Endothelial cell of umbilical vein (primary cell): ENCODE data around the gene TAPBP. TPM values are rescaled to one million over a fixed set of nuclear protein-coding genes. Genes with fewer than 3 reads are reported as not detected.
A peak's percentile ranks its signal among the peaks of the same experiment; 100 is the strongest.

Source experiments
- BruUV-seq: library from RNA; stranded (reverse); fragments of 400-500 nt; replicated peaks from 2 replicates; lab custom pipeline; 2021; lab: Mats Ljungman, UMichigan
- CTCF ChIA-PET: fragments of 300-600, 350-600 bp; sonication (Branson Sonifier 250); formaldehyde crosslinking; loops from one replicate; lab custom pipeline; 2021; ENCODE audit warnings: antibody characterized with exemption, inconsistent platforms; lab: Charles Lee
- POLR2A ChIA-PET: fragments of 300-600, 350-600 bp; sonication (Branson Sonifier 250); formaldehyde crosslinking; loops from one replicate; lab custom pipeline; 2021; ENCODE audit warnings: antibody characterized with exemption, inconsistent platforms; lab: Charles Lee
- DNase-seq: peaks from one replicate; pipeline ENCODE4 v3.0.0-alpha.2; 2011; ENCODE audit warnings: low read depth, low spot score
- FAIRE-seq: peaks from 2 replicates; lab custom pipeline; 2011; peaks lifted over from hg19 to GRCh38; lab: Jason Lieb, UNC
- H2AFZ ChIP-seq: 2 replicates; pipeline ENCODE4 v1.6.0; 2012; ENCODE audit warnings: low read depth, low read length, control low read depth, inconsistent platforms
- H3K27ac ChIP-seq: 2 replicates; pipeline ENCODE4 v1.5.1; 2011; ENCODE audit warnings: low read depth, mild to moderate bottlenecking, control low read depth, low read length, moderate library complexity; ENCODE audit not compliant: insufficient read depth
- H3K27me3 ChIP-seq, 2 experiments: 2 replicates each; pipeline versions ENCODE4 v1.6.0 to v1.6.1; 2011; ENCODE audit warnings: low read length in 2 of 2, mixed read lengths in 1 of 2; ENCODE audit not compliant: control insufficient read depth in 2 of 2, insufficient read depth in 2 of 2
- H3K36me3 ChIP-seq, 2 experiments: 2 replicates in 1 of 2; 3 replicates in 1 of 2; pipeline ENCODE4 v1.5.1; 2011; ENCODE audit warnings: low read length in 2 of 2, mild to moderate bottlenecking in 1 of 2, moderate library complexity in 1 of 2; ENCODE audit not compliant: control insufficient read depth in 2 of 2, insufficient read depth in 2 of 2; ENCODE audit errors: extremely low read depth in 1 of 2
- H3K4me1 ChIP-seq: 3 replicates; pipeline ENCODE4 v1.5.1; 2011; ENCODE audit warnings: mild to moderate bottlenecking, low read length; ENCODE audit not compliant: control insufficient read depth, insufficient read depth; ENCODE audit errors: extremely low read depth
- H3K4me2 ChIP-seq: 2 replicates; pipeline ENCODE4 v1.6.1; 2011; ENCODE audit warnings: low read length, control low read depth, mixed read lengths; ENCODE audit not compliant: insufficient read depth
- H3K4me3 ChIP-seq, 3 experiments: fragments of 200-600 bp in 1 of 3; sonication (generic), shearing (Covaris generic) in 1 of 3; replicated peaks in 1 of 3; 2 replicates each; pipeline ENCODE4 v1.5.1; 2011 to 2016; ENCODE audit warnings: control low read depth in 3 of 3, low read length in 3 of 3, mild to moderate bottlenecking in 2 of 3, inconsistent platforms in 1 of 3, low read depth in 1 of 3, moderate library complexity in 1 of 3; ENCODE audit not compliant: insufficient read depth in 1 of 3
- H3K79me2 ChIP-seq: 2 replicates; pipeline ENCODE4 v1.6.0; 2012; ENCODE audit warnings: low read length, inconsistent platforms; ENCODE audit not compliant: control insufficient read depth, insufficient read depth
- H3K9ac ChIP-seq: replicated peaks from 2 replicates; pipeline ENCODE3; 2011; ENCODE audit warnings: low read length, control low read depth; ENCODE audit not compliant: insufficient read depth; ENCODE audit errors: extremely low read depth
- H3K9me1 ChIP-seq: replicated peaks from 3 replicates; pipeline ENCODE4 v1.6.0; 2011; ENCODE audit warnings: mild to moderate bottlenecking, low read length; ENCODE audit not compliant: control insufficient read depth, insufficient read depth; ENCODE audit errors: extremely low read depth
- H3K9me3 ChIP-seq: replicated peaks from 2 replicates; pipeline ENCODE4 v1.5.1; 2012; ENCODE audit warnings: low read length, inconsistent platforms; ENCODE audit not compliant: control insufficient read depth, insufficient read depth
- H4K20me1 ChIP-seq: replicated peaks from 2 replicates; pipeline ENCODE3; 2011; ENCODE audit warnings: mild to moderate bottlenecking, low read length; ENCODE audit not compliant: control insufficient read depth, insufficient read depth; ENCODE audit errors: extremely low read depth
- FOS ChIP-seq: IDR thresholded peaks from 2 replicates; pipeline ENCODE4 v1.6.1; 2011; ENCODE audit warnings: mild to moderate bottlenecking, low read length, moderate library complexity, borderline replicate concordance; ENCODE audit not compliant: insufficient read depth
- JUN ChIP-seq: IDR thresholded peaks from 2 replicates; pipeline ENCODE4 v1.6.1; 2011; ENCODE audit warnings: borderline replicate concordance, low read depth; ENCODE audit not compliant: insufficient read length, insufficient read depth
- dilution Hi-C: fragments of 300-500 bp; cut with MboI; formaldehyde crosslinking; loops from one replicate; pipeline ENCODE4 v1.15.0; 2019; ENCODE audit warnings: low sequenced_read_pairs; ENCODE audit not compliant: extremely low pct_ligation_motif_present
- intact Hi-C: fragments of 100-400 bp; cut with micrococcal nuclease; formaldehyde crosslinking; loops from one replicate; pipeline ENCODE4 v1.10.0; 2022
- microRNA-seq: library from miRNA; unstranded; fragments of <30 nt; microRNA quantifications from one replicate; pipeline ENCODE4 v1.2.0, GENCODE V29; 2021; ENCODE audit warnings: borderline number of aligned reads, borderline replicate concordance
- polyA plus RNA-seq, 4 experiments: library from polyadenylated mRNA; depleted of rRNA in 3 of 4; stranded (reverse) in 3 of 4; unstranded in 1 of 4; fragments of >200 nt; gene quantifications; 2 replicates each; pipeline versions ENCODE4 v1.2.1 to v1.2.3, GENCODE V29; 2011 to 2012; ENCODE audit warnings: missing spikeins in 1 of 4
- total RNA-seq: library from RNA; stranded (reverse); gene quantifications from 2 replicates; pipeline ENCODE4 v1.2.3, GENCODE V29; 2021
- TF ChIP-seq, protein P1 (sequence below): IDR thresholded peaks from 2 replicates; pipeline ENCODE4 v1.6.1; 2011; ENCODE audit not compliant: insufficient read depth, insufficient read length

Gene TAPBP
- total and polyA plus RNA-seq, 2 donors (not counting 3 experiments of a cell fraction or from before 2014, with no cell fraction given): 69.6 to 98.0 TPM

DNA sequence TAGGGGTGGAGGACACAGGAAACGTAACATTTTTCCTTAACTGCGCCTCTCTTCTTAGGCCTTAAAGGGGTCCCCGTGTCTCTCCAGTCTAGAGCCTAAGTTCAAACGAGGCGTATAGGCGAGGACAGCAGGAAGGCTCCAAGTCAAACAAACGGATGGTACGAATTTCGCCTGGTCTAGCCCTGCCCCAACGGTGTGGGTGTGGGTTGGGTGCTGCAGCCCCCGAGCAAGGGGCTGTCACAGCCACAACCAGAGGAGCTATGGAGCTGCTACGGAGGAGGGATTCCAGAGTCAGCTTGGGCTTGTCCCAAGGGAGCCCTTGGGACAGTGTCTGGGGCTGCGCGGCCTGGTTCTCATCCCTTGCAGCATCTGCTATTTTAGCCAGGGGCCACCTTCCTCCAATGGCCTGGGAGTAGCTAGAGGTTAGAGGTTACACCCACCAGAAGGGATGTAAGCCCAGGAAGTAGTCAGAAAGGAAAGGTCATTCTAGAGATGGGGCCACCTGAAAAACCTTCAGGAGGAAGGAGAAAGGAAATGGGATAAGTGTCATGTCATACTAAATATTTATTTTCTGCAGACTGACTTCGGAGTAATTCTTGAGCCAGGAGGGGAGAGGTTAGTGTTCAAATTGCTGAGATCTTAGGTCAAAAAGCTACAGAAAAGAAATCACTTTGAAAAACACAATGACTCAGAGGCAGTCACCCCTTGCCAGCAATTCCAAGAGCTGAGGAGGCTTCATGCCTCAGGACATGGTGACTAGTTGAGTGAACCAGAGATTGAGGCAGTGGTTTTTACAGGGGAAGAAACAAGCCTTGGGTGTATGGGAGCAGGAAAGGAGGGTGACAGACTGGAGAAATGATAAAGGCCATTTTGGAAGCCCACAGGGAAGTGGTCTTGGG lies 63.9 kb downstream of the TAPBP start:
- H3K9me3 ChIP-seq: no peaks in the 10 kb centered on the region
- H3K9ac ChIP-seq: peak overlapping the region; percentile 69
- H3K9me1 ChIP-seq: no peaks in the 10 kb centered on the region
- H3K4me1 ChIP-seq: peaks cover 23% of the 10 kb centered on the region
- H3K27ac ChIP-seq: peak overlapping the region; percentile 72
- H3K36me3 ChIP-seq: peaks cover 0 to 2% of the 10 kb centered on the region in 2 experiments
- no peaks in the 10 kb centered on the region for H4K20me1 ChIP-seq
- peak overlapping the region; percentile 75 for H2AFZ ChIP-seq
- TF ChIP-seq FOS (peak; percentile 62), JUN (peak; percentile 16)
- TF ChIP-seq, protein P1, sequence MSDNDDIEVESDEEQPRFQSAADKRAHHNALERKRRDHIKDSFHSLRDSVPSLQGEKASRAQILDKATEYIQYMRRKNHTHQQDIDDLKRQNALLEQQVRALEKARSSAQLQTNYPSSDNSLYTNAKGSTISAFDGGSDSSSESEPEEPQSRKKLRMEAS: no peak
- peak overlapping the region; percentile 18 to 69 (median 38) for H3K4me3 ChIP-seq
- H3K4me2 ChIP-seq: peak overlapping the region; percentile 78
- H3K27me3 ChIP-seq: peaks cover 0 to 2% of the 10 kb centered on the region in 2 experiments
- intact Hi-C loops: loop anchor here (1.0 to 10.0 kb wide), 4 partner anchors 21 to 365 kb away; partner anchors contain the start of genes RXRB, SLC39A7 and VPS52
- ChIA-PET POLR2A (interaction anchor here (0.7 to 2.7 kb wide), 5 partner anchors 22 to 278 kb away, joined by 3 to 12 read pairs (median 4); partner anchors contain the start of genes RING1, RPS18 and VPS52), CTCF (interaction anchor here (0.9 to 4.5 kb wide), 19 partner anchors 10 to 412 kb away, joined by 3 to 99 read pairs (median 13); partner anchors contain the start of genes HSD17B8, RGL2, RPS18 and TAP2)
- TSS peak; percentile 96 for BruUV-seq
- FAIRE-seq (peak; percentile 67), DNase-seq (peak; percentile 52)
- no peaks in the 10 kb centered on the region for H3K79me2 ChIP-seq
- dilution Hi-C loops: no loop called here

Small RNA genes within 50 kb of the gene (microRNA-seq; reads per million reads assigned to microRNA genes)
- gene MIR6834 (not detected), gene MIR6873 (not detected)

Other genes with a start within 250 kb of the TAPBP start
- gene HLA-DPA1, start 240.4 kb downstream of the TAPBP start, total RNA-seq: 11.4 TPM in 1 of 2 replicates, not detected in the other
- gene HLA-DPA1, start 240.4 kb downstream of the TAPBP start, polyA plus RNA-seq: 18.9 and 23.2 TPM in 2 replicates
- gene HLA-DPB1, start 238.1 kb downstream of the TAPBP start, total RNA-seq: 2.3 and 19.1 TPM in 2 replicates
- 26.1 and 38.0 TPM in 2 replicates for gene HLA-DPB1, start 238.1 kb downstream of the TAPBP start, polyA plus RNA-seq
- gene COL11A2, start 121.6 kb downstream of the TAPBP start, total RNA-seq: 1.3 and 1.7 TPM in 2 replicates
- gene COL11A2, start 121.6 kb downstream of the TAPBP start, polyA plus RNA-seq: 0.49 and 0.65 TPM in 2 replicates
- gene RXRB, start 113.4 kb downstream of the TAPBP start, total RNA-seq: 43.4 and 45.6 TPM in 2 replicates
- 44.4 and 48.1 TPM in 2 replicates for gene RXRB, start 113.4 kb downstream of the TAPBP start, polyA plus RNA-seq
- gene SLC39A7, start 113.2 kb downstream of the TAPBP start, total RNA-seq: 129 and 138 TPM in 2 replicates
- 92.2 and 99.8 TPM in 2 replicates for gene SLC39A7, start 113.2 kb downstream of the TAPBP start, polyA plus RNA-seq
- gene HSD17B8, start 109.4 kb downstream of the TAPBP start, total RNA-seq: 4.0 and 4.3 TPM in 2 replicates
- 8.2 and 8.4 TPM in 2 replicates for gene HSD17B8, start 109.4 kb downstream of the TAPBP start, polyA plus RNA-seq
- 26.8 and 28.0 TPM in 2 replicates for gene RING1, start 105.6 kb downstream of the TAPBP start, total RNA-seq
- 27.9 and 32.9 TPM in 2 replicates for gene RING1, start 105.6 kb downstream of the TAPBP start, polyA plus RNA-seq
- gene VPS52, start 42.2 kb downstream of the TAPBP start, total RNA-seq: 43.8 and 49.2 TPM in 2 replicates
- 112 and 132 TPM in 2 replicates for gene VPS52, start 42.2 kb downstream of the TAPBP start, polyA plus RNA-seq
- gene RPS18, start 42.0 kb downstream of the TAPBP start, total RNA-seq: 2,193 and 2,336 TPM in 2 replicates
- 4,861 and 5,541 TPM in 2 replicates for gene RPS18, start 42.0 kb downstream of the TAPBP start, polyA plus RNA-seq
- gene B3GALT4, start 37.0 kb downstream of the TAPBP start, total RNA-seq: 4.1 and 4.5 TPM in 2 replicates
- gene B3GALT4, start 37.0 kb downstream of the TAPBP start, polyA plus RNA-seq: 5.6 and 7.6 TPM in 2 replicates
- gene WDR46, start 24.8 kb downstream of the TAPBP start, total RNA-seq: 66.9 and 71.2 TPM in 2 replicates
- gene WDR46, start 24.8 kb downstream of the TAPBP start, polyA plus RNA-seq: 53.9 and 61.4 TPM in 2 replicates
- gene PFDN6, start 24.5 kb downstream of the TAPBP start, total RNA-seq: 52.3 and 63.5 TPM in 2 replicates
- gene PFDN6, start 24.5 kb downstream of the TAPBP start, polyA plus RNA-seq: 27.5 and 31.0 TPM in 2 replicates
- gene RGL2, start 15.1 kb downstream of the TAPBP start, total RNA-seq: 85.8 and 90.3 TPM in 2 replicates
- gene RGL2, start 15.1 kb downstream of the TAPBP start, polyA plus RNA-seq: 87.7 and 101 TPM in 2 replicates
- 12.6 and 13.9 TPM in 2 replicates for gene ZBTB22, start 3.7 kb upstream of the TAPBP start, total RNA-seq
- 15.4 and 16.5 TPM in 2 replicates for gene ZBTB22, start 3.7 kb upstream of the TAPBP start, polyA plus RNA-seq
- 52.0 and 54.4 TPM in 2 replicates for gene DAXX, start 8.9 kb upstream of the TAPBP start, total RNA-seq
- 19.2 and 20.5 TPM in 2 replicates for gene DAXX, start 8.9 kb upstream of the TAPBP start, polyA plus RNA-seq
- 63.4 and 65.9 TPM in 2 replicates for gene KIFC1, start 77.7 kb upstream of the TAPBP start, total RNA-seq
- gene KIFC1, start 77.7 kb upstream of the TAPBP start, polyA plus RNA-seq: 38.5 and 39.3 TPM in 2 replicates
- gene PHF1, start 96.9 kb upstream of the TAPBP start, total RNA-seq: 28.8 and 32.5 TPM in 2 replicates
- 53.1 and 62.6 TPM in 2 replicates for gene PHF1, start 96.9 kb upstream of the TAPBP start, polyA plus RNA-seq
- 133 TPM in 2 replicates for gene CUTA, start 104.0 kb upstream of the TAPBP start, total RNA-seq
- 202 and 241 TPM in 2 replicates for gene CUTA, start 104.0 kb upstream of the TAPBP start, polyA plus RNA-seq
- gene SYNGAP1, start 106.0 kb upstream of the TAPBP start, total RNA-seq: 14.3 and 15.1 TPM in 2 replicates
- 7.3 and 7.9 TPM in 2 replicates for gene SYNGAP1, start 106.0 kb upstream of the TAPBP start, polyA plus RNA-seq
- gene ZBTB9, start 140.5 kb upstream of the TAPBP start, total RNA-seq: 8.0 and 8.7 TPM in 2 replicates
- 4.7 and 4.9 TPM in 2 replicates for gene ZBTB9, start 140.5 kb upstream of the TAPBP start, polyA plus RNA-seq